ENCODE data around the gene UBE3A.
"Not testable (repeated sequence)": the region's sequence is repeated elsewhere in the genome, so short reads cannot be mapped to it uniquely, and the experiment has no call there.

The UBE3A gene

DNA sequence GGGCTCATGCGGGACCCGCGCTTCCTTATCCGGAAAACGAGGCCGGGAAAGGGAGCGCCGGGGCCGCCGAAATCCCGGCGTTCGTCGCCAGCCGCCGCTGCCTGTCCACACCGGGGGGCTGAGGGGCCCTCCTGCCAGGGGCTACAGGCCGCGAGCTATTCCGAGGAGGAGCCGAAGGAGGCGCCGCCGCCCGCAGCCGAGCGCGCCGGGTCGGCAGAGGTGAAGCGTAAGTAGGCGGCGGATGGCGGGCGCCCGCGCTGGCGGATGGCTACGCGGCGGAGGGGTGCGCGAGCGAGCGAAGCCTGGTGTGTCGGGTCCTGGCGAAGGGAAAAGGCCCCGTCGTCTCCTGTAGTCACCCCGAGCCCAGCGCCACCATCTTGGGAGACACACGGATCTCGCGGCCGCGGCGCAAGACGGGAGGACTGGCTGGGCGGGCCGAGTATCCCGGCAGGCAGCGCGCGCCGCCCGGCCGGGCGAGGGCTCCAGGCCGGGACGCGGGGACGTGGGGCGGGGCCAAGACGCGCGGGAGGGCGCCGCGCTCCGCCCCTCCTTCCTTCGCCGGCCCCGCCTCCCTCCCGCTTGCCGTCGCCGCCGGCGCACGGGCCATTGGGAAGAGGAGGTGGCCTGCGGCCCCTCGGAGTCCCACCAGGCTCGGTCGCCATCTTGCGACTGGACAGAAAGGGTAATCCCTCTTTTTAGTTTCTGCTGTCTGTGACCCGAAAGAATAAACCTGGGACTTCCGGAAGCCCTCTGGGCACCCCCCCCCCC is at the start of gene UBE3A:
Gene UBE3A, minus strand, starts transcription at position 424 of the 768 bp plus-strand sequence. CDS start 29,917 bp downstream, outside the sequence.
- DNase-seq, result peak; percentile 95

DNA sequence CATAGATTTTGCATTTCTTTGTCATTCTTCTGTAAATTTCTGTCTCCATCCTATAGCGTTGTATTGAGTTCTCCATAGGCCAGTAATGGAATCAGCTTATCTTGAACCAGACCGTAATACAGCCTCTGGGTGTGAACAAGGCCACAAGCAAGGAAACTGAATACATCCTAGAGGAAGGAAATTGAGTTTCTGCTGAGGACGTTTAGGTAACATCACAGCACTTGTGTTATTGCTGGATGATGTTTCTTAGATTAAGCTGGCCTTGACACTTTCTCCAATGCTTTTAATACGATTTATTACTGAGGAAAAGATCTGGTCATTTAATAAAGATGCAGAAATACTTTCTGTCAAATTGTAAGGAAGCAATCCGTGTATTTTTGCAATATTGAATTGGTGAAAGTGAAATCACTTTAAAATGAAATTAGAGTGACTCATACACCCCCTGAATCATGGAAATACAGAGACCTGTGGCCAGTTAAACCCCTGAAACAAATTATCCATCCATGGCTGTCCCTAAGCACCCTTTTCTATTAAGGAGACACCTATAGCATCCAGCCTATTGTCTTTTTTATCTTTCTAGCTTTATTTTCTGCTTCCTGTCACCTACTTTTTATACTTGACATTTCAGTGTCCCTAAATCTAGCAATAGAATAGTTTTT is 48.5 kb upstream of the UBE3A start:
- DNase-seq, result no peak

- no peak for DNase-seq
Observed at GRCh38 chr15:25486051-25486450, 47.2 kb upstream of the UBE3A start.

- DNase-seq, result no peak
Observed at GRCh38 chr15:25481208-25481859, 42.5 kb upstream of the UBE3A start.

DNA sequence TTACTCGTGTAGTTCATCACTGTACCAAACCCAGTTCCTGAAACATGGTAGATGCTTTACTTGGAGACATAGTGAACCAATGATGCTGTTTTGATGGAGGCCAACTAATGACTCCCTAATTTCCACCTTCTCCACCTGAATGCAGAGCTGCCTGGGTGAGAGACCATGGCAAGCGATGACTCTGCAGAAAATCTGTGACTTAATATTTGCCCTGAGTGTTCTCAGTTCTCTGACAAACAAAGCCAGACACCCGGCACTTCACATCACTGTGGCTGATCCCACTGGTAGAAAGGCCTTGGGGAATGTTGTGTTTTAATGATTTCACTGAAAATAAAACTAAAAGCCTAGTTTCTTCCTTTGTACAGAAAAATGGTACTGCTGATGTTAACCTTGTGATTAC is 39.5 kb upstream of the UBE3A start:
- no peak for DNase-seq

DNA sequence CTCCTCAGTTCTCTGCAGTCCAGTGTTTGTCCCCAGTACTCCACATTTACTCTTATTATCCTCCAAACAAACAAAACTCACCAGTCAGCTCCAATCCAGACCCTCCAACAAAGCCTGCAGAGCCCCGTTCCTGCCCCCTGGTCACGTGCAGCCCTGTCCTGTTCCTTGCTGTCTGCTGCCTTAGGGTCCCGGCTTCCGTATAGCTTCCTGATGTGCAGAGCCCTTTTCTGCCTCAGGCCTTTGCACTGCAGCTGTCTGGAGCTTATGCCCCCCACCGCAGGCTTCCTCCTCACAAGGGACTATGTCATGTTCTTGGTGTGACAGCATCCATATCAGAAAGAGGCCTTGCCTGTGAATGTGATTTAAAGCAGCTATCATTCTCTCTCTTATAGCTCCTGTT is 39.0 kb upstream of the UBE3A start:
- DNase-seq, result no peak

- DNase-seq, result no peak
Observed at GRCh38 chr15:25474251-25474650, 35.4 kb upstream of the UBE3A start.

DNA sequence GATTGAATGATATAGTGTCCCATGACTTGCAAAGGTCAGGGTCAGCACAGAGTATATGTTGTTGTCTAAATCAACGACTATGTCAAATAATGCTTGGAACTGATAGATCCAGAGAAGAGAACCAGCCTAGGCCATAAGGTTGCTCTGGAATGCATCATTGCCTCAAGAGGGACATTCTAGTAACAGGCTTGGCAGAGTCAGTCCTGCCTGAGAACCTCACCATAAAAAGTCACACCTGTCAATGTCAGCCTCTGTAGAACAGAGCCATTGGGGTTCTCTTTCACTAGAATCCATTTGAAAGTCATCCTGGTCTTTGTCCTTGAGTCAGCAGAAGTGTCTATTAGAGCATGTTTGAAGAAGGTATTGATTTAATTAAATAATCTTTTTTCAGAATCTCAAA is 31.4 kb upstream of the UBE3A start:
- DNase-seq, result no peak

DNA sequence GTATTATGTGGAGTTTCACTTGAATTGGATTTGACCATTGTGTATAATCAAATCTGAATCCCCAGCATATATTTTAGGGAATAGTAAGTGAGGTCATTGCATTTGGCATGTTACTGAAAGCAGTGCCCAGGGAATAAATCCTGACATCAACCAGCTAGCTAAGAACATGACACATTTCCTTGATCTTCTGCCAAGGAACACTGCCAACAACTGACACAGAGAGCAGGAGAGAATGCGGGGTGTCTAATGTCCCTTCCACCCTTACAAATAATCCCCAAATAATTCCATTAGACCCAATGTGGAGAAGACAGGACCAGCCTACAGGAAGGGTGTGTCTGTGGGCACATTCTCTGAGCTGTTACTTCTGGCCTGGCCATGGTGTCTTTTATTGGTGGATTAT is 30.6 kb upstream of the UBE3A start:
- no peak for DNase-seq

DNA sequence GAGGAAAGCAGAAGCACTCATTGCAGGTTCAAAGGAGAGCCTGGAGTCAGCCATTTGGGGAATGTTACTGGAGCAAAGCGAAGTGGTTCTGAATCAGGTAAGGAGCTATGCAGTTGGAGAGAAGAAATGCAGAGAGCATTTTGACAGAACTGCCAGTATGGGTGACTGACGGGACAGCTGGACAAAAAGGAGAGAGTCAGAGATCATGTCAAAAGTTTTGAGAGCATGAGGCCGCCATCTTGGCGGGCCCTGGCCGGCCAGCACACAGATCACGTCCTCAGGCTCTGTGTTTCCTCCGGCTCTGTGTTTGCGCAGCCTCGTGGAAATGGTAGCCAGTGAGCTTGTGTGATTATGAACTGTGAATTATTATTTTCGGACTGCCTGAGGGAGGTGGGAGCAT is 29.8 kb upstream of the UBE3A start:
- DNase-seq, result no peak

- DNase-seq, result no peak
Observed at GRCh38 chr15:25465835-25466234, 27.0 kb upstream of the UBE3A start.

GRCh38 chr15:25464784-25465183 is 26.0 kb upstream of the UBE3A start:
- no peak for DNase-seq

- no peak for DNase-seq
Observed at GRCh38 chr15:25464383-25464782, 25.6 kb upstream of the UBE3A start.

GRCh38 chr15:25456196-25456595 is 17.4 kb upstream of the UBE3A start:
- DNase-seq, result no peak

DNA sequence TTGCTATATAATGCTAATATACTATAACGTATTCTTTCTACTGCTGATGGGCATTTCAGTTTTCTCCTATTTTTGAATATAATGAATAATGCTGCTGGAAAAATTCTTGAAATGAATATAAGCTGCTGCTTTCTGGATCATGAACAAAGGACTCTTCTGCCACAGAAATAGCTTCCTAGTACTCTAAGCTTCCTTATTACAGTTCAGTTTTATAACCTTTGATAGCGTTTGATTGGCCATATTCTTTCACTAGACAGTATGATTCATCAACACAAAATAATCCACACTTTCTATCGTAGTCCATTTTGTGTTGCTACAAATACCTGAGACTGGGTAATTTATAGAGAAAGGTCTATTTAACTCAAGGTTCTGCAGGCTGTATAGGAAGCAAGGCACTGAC is 16.4 kb upstream of the UBE3A start:
- DNase-seq, result no peak

DNA sequence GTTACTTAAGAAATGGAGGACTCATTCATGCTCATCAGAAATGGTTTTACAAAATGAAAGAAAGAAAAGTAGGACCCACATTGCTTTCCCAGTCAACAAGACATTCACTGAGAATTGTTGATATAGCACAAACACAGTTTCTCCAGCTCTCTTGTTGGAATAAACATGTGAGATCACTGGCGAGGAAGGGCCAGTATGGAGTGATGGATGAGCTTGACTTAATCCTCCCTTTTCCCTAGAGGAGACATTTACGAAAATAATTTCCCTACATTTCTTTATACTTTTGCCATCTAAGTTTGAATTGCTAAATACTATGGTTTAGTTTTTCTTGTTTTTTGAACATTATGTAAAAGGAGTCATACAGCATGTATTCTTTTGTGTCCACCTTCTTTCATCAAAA is 15.9 kb upstream of the UBE3A start:
- DNase-seq, result no peak

GRCh38 chr15:25453246-25453645 is 14.4 kb upstream of the UBE3A start:
- not testable (repeated sequence) for DNase-seq

- DNase-seq, result no peak
Observed at GRCh38 chr15:25451501-25451900, 12.7 kb upstream of the UBE3A start.

DNA sequence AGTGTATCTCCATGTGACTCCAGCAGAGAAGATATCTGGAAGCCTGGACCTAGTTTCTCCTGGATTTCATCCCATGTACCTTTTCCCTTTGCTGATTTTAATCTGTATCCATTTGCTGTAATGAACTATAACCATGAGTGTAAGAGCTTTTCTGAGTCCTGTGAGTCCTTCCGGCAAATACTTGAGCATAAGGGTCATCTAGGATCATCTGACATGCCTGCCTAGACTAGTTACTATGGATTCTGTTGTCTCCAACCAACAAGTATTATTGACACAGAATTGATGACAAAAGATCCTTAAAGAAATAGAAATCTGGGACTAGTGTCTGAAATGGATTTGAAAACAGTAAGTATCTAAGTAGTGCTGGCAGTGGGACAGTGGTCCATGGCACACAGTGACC is 11.3 kb upstream of the UBE3A start:
- no peak for DNase-seq

DNA sequence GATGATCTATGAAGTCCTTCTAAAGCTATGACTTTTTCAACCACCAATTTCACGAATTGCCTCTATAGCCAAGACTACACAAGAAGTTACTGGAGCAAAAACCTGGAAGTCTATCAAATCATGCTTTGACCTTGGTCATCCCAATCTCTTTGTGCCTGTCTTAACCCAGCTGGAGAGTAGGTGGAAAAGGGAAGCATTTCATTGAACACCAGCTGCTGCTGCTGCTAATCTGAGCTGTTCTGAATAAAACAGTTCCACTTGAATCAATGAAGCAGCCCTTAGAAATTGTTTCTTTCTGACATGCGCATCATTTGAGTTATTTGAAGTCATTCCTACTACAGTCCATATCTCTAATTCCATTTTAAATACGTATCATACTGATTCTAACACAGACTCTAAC is 7.3 kb upstream of the UBE3A start:
- DNase-seq, result no peak

DNA sequence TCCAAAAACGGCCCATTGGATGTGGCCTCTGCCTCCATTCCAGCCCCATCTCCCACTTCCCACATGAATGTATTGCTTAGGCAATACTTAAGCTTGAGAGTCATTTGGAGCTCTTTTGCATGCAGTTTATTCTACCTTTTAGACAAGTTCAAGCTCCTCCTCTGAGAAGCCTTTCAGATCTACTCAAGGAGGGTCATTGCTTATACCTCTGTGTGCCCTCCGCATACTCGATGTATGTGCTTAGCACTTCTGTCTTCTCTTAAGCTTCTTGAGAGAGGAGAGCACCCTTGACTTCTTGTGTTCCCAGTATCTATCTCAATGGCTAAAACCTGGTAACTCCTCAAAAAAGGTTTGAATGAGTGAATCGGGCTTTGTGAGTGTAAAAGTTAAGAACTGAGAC is 6.6 kb upstream of the UBE3A start:
- DNase-seq, result no peak

- DNase-seq, result no peak
Observed at GRCh38 chr15:25441111-25441510, 2.3 kb upstream of the UBE3A start.

GRCh38 chr15:25439369-25439836 is 579 bp upstream of the UBE3A start:
- no peak for DNase-seq

Data from activated CD8-positive, alpha-beta memory T cell treated with anti-CD3 and anti-CD28 coated beads for 24 hours (primary cell).